ENCODE data around the gene CCNI.

CCNI gene

DNA sequence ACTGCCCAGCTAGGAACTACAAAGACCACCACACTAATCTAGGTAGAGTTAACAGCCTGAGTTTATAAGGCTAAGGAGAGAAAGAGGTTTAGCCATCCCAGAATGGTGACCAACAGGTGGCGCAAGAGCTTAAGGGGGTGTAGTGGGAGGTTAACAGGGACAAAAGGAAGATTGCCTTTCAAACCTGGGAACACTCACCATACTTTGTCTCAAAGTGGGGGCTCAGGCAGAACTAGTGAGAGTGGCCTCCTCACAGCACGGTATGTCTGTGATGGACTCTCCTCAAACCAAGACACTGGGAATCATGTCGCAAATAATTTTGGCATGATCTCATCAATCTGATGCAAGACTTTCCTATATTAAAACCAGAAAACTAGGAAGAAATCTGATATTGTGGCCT lies 23.4 kb downstream of the CCNI start:
- peaks cover 18% of the 10 kb centered on the region for H4K20me1 ChIP-seq (ENCODE audit: insufficient read depth, low read length)
- H3K4me1 ChIP-seq (ENCODE audit: insufficient read depth, low read length): no peaks in the 10 kb centered on the region
- H3K9me3 ChIP-seq (ENCODE audit: insufficient read depth, low read length, severe bottlenecking): no peaks in the 10 kb centered on the region
- H3K4me3 ChIP-seq (ENCODE audit: low read depth in 1 of 2, low read length in 2 of 2): no peak overlapping the region
- TF ChIP-seq EZH2 (IDR thresholded peaks at IDR 0.05; ENCODE audit: borderline replicate concordance, low read depth, low read length, severe bottlenecking) (no peak), CTCF (IDR thresholded peaks at IDR 0.05; ENCODE audit: borderline replicate concordance, extremely low read depth, low read length, poor library complexity, severe bottlenecking) (peak; percentile 75)
- peaks cover 6% of the 10 kb centered on the region; the same call in 1 of the 2 replicates for H3K79me2 ChIP-seq (ENCODE audit: insufficient read depth, low read length)
- peak; percentile 59 for DNase-seq
- no peak overlapping the region for H3K27ac ChIP-seq (ENCODE audit: low read length)
- H3K4me2 ChIP-seq (ENCODE audit: insufficient read depth, low read length): no peak overlapping the region
- H2AFZ ChIP-seq (ENCODE audit: low read depth, low read length): no peak overlapping the region
- no peaks in the 10 kb centered on the region for H3K27me3 ChIP-seq (ENCODE audit: insufficient read depth, low read length, poor library complexity)
- ATAC-seq (ENCODE audit: insufficient read depth, low read depth): peak; percentile 80
- H3K36me3 ChIP-seq (ENCODE audit: insufficient read depth, low read length): peaks cover 93% of the 10 kb centered on the region
- no peak overlapping the region for H3K9ac ChIP-seq (ENCODE audit: low read depth, low read length)

DNA sequence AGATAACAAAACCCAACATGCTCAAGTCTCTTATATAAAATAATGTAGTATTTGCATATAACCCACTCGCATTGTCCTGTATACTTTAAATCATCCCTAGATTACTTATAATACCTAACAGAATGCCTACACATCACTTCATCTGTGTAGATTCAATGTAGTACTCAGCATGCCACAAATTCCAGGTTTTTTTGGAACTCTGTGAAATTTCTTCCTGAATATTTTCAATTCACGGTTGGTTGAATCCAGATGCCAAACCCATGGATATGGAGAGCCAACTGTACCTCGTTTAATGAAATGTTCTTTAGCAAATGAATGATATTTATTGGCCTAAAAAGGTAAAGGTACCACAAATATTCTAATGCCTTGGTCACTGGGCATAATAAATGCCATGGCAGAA lies 24.8 kb downstream of the CCNI start:
- Histone ChIP-seq H3K27ac (ENCODE audit: low read length) (no peak overlapping the region), H3K27me3 (ENCODE audit: insufficient read depth, low read length, poor library complexity) (no peaks in the 10 kb centered on the region), H3K4me2 (ENCODE audit: insufficient read depth, low read length) (no peak overlapping the region), H3K4me3 (ENCODE audit: low read depth in 1 of 2, low read length in 2 of 2) (no peak overlapping the region), H3K4me1 (ENCODE audit: insufficient read depth, low read length) (no peaks in the 10 kb centered on the region), H3K9ac (ENCODE audit: low read depth, low read length) (no peak overlapping the region), H4K20me1 (ENCODE audit: insufficient read depth, low read length) (peaks cover 18% of the 10 kb centered on the region), H3K9me3 (ENCODE audit: insufficient read depth, low read length, severe bottlenecking) (no peaks in the 10 kb centered on the region), H3K79me2 (ENCODE audit: insufficient read depth, low read length) (peaks cover 4% of the 10 kb centered on the region; the same call in 1 of the 2 replicates), H2AFZ (ENCODE audit: low read depth, low read length) (no peak overlapping the region), H3K36me3 (ENCODE audit: insufficient read depth, low read length) (peaks cover 95% of the 10 kb centered on the region)
- DNase-seq: no peak
- TF ChIP-seq EZH2 (IDR thresholded peaks at IDR 0.05; ENCODE audit: borderline replicate concordance, low read depth, low read length, severe bottlenecking) (no peak), CTCF (IDR thresholded peaks at IDR 0.05; ENCODE audit: borderline replicate concordance, extremely low read depth, low read length, poor library complexity, severe bottlenecking) (no peak)
- ATAC-seq (ENCODE audit: insufficient read depth, low read depth): no peak

- H3K9ac ChIP-seq (ENCODE audit: low read depth, low read length): no peak overlapping the region
- ATAC-seq (ENCODE audit: insufficient read depth, low read depth): 0 out of 3 replicates have a peak, but pooled peaks have one; percentile 44
These were observed 28.8 kb downstream of the CCNI start for GRCh38 chr4:77047037-77047436.

More at GRCh38 chr4:77047037-77047436, 28.8 kb downstream of the CCNI start:
- peaks cover 4% of the 10 kb centered on the region for H4K20me1 ChIP-seq (ENCODE audit: insufficient read depth, low read length)
- no peaks in the 10 kb centered on the region for H3K4me1 ChIP-seq (ENCODE audit: insufficient read depth, low read length)
- H3K4me3 ChIP-seq (ENCODE audit: low read depth in 1 of 2, low read length in 2 of 2): no peak overlapping the region
- H3K27me3 ChIP-seq (ENCODE audit: insufficient read depth, low read length, poor library complexity): no peaks in the 10 kb centered on the region
- no peak overlapping the region for H3K27ac ChIP-seq (ENCODE audit: low read length)
- H2AFZ ChIP-seq (ENCODE audit: low read depth, low read length): no peak overlapping the region
- H3K79me2 ChIP-seq (ENCODE audit: insufficient read depth, low read length): peaks cover under 1% of the 10 kb centered on the region; the same call in 1 of the 2 replicates
- no peak for TF ChIP-seq EZH2 (IDR thresholded peaks at IDR 0.05; ENCODE audit: borderline replicate concordance, low read depth, low read length, severe bottlenecking)
- peak; percentile 44 for TF ChIP-seq CTCF (IDR thresholded peaks at IDR 0.05; ENCODE audit: borderline replicate concordance, extremely low read depth, low read length, poor library complexity, severe bottlenecking)
- no peaks in the 10 kb centered on the region for H3K9me3 ChIP-seq (ENCODE audit: insufficient read depth, low read length, severe bottlenecking)
- DNase-seq: no peak
- H3K4me2 ChIP-seq (ENCODE audit: insufficient read depth, low read length): no peak overlapping the region
- peaks cover 59% of the 10 kb centered on the region for H3K36me3 ChIP-seq (ENCODE audit: insufficient read depth, low read length)

Data from DND-41 (cell line).